Mucosa of descending colon (tissue), 3 donors: Measurements from ENCODE around the gene MGST3. TPM values are rescaled to one million over a fixed set of nuclear protein-coding genes. Genes with fewer than 3 reads are reported as not detected.
"Not testable (repeated sequence)": the region's sequence is repeated elsewhere in the genome, so short reads cannot be mapped to it uniquely, and the experiment has no call there.

Experiments
- ATAC-seq: fragments of 200-7000 bp; cut with Tn5 transposase; one replicate; pipeline ENCODE4 v1.9.1; 2020; ENCODE audit warnings: mild to moderate bottlenecking, moderate library complexity
- DNase-seq, 3 donors: peaks; one replicate each; pipeline ENCODE4 v3.0.0-alpha.2; 2020
- H3K36me3 ChIP-seq: fragments of 200-600 bp; one replicate; pipeline ENCODE4 v1.8.0; 2021; ENCODE audit warnings: low read depth, mild to moderate bottlenecking
- H3K4me1 ChIP-seq: fragments of 200-600 bp; one replicate; pipeline ENCODE4 v1.8.0; 2021; ENCODE audit warnings: low read depth, mild to moderate bottlenecking
- H3K4me3 ChIP-seq: fragments of 200-600 bp; one replicate; pipeline ENCODE4 v1.8.0; 2021; ENCODE audit warnings: mild to moderate bottlenecking
- H3K9me3 ChIP-seq: fragments of 200-600 bp; one replicate; pipeline ENCODE4 v1.8.0; 2021; ENCODE audit warnings: mild to moderate bottlenecking
- CTCF ChIP-seq: fragments of 200-600 bp; IDR thresholded peaks from one replicate; pipeline ENCODE4 v1.8.0; 2022; ENCODE audit warnings: antibody characterized with exemption, mild to moderate bottlenecking
- intact Hi-C, 2 donors: fragments of 100-400 bp; cut with DNase I in 1 of 2; cut with micrococcal nuclease in 1 of 2; formaldehyde crosslinking; loops; one replicate each; pipeline versions ENCODE4 v1.11.0 to v1.11.1; 2022; cut with DNase I, micrococcal nuclease
- long read RNA-seq, 2 donors: library from polyadenylated mRNA; unstranded; transcript quantifications; one replicate each; pipeline ENCODE4 v2.0.0, GENCODE V29; 2019 to 2021
- total RNA-seq, 3 donors: library from RNA; stranded (reverse); fragmentation: NEBNext Ultra II Directional in 2 of 3; extraction: Animal tissue kit (Norgen Biotek cat#: 25700) in 2 of 3; gene quantifications; one replicate each; pipeline versions ENCODE4 v1.2.1 to v1.2.4, GENCODE V29; 2021 to 2023
- donor health status: DM: no; HTN: no; CAD: no; lungs with moderate emphysema.
- donor health status: DM: no; HTN: no; CAD: no.
- donor health status: DM: no; HTN: yes; CAD: no.

MGST3 gene
- 100 to 1,000 TPM; 236 to 436 (median 367) TPM for total RNA-seq
- long read RNA-seq, donor 1, transcript MGST3-205 (6 exons, 1,015 nt): major isoform, 106 of 116 reads
- long read RNA-seq, donor 1, partial matches to known transcripts: 2 of 116 reads
- long read RNA-seq, donor 1, other reads (novel, unspliced or antisense): 6 of 116 reads
- long read RNA-seq, donor 2, transcript MGST3-205 (6 exons, 1,015 nt): major isoform, 266 of 320 reads
- long read RNA-seq, donor 2, partial matches to known transcripts: 37 of 320 reads
- long read RNA-seq, donor 2, other reads (novel, unspliced or antisense): 13 of 320 reads

- no peak for TF ChIP-seq CTCF
- ATAC-seq (peak; percentile 95), DNase-seq (peak; percentile 95 to 98 (median 96))
- peaks cover 37% of the 10 kb centered on the region for H3K4me1 ChIP-seq
- intact Hi-C loops: no loop called here
- no peaks in the 10 kb centered on the region for H3K36me3 ChIP-seq
- H3K9me3 ChIP-seq: no peaks in the 10 kb centered on the region
- peak within 1 kb of the TSS; percentile 43 for H3K4me3 ChIP-seq
Observed at GRCh38 chr1:165630629-165631341, at the start of gene MGST3. MGST3 (plus strand) TSS chr1:165631234; CDS start chr1:165649848, 18,614 bp downstream.

- TF ChIP-seq CTCF: no peak
- no peak overlapping the region for H3K4me3 ChIP-seq
- intact Hi-C loops: no loop called here
- no peak for ATAC-seq
- H3K36me3 ChIP-seq: no peaks in the 10 kb centered on the region
- no peaks in the 10 kb centered on the region for H3K9me3 ChIP-seq
- H3K4me1 ChIP-seq: no peaks in the 10 kb centered on the region
- DNase-seq: no peak
Observed at GRCh38 chr1:165581926-165582325, 49.1 kb upstream of the MGST3 start.

- no peaks in the 10 kb centered on the region for H3K36me3 ChIP-seq
- no peak overlapping the region for H3K4me3 ChIP-seq
- no peak for TF ChIP-seq CTCF
- H3K9me3 ChIP-seq: no peaks in the 10 kb centered on the region
- intact Hi-C loops: no loop called here
- no peaks in the 10 kb centered on the region for H3K4me1 ChIP-seq
- ATAC-seq: no peak
- no peak for DNase-seq
Observed at GRCh38 chr1:165586398-165586797, 44.6 kb upstream of the MGST3 start.

GRCh38 chr1:165591391-165591790, 39.6 kb upstream of the MGST3 start:
- H3K4me1 ChIP-seq, ATAC-seq, DNase-seq, H3K4me3 ChIP-seq, H3K36me3 ChIP-seq, H3K9me3 ChIP-seq: not testable (repeated sequence)
- intact Hi-C loops: loop anchor here in 1 of 2 donors (5.0 kb wide), 1 partner anchor 199 kb away; no protein-coding TSS in a partner anchor

GRCh38 chr1:165592945-165593823, 37.9 kb upstream of the MGST3 start:
- peak; percentile 85 for TF ChIP-seq CTCF
- no peaks in the 10 kb centered on the region for H3K36me3 ChIP-seq
- peak in 2 of 3 donors; percentile 32 to 92 for DNase-seq
- ATAC-seq: peak; percentile 75
- no peaks in the 10 kb centered on the region for H3K4me1 ChIP-seq
- H3K9me3 ChIP-seq: no peaks in the 10 kb centered on the region
- H3K4me3 ChIP-seq: no peak overlapping the region
- intact Hi-C loops: loop anchor here (1.0 to 5.0 kb wide), 2 partner anchors 200 to 201 kb away; no protein-coding TSS in a partner anchor
